ENCODE data around the gene GGTA1.
"Not testable (repeated sequence)": the region's sequence is repeated elsewhere in the genome, so short reads cannot be mapped to it uniquely, and the experiment has no call there.

The GGTA1 gene

GRCh38 chr9:121498487-121499176, 1.0 kb downstream of the GGTA1 start:
- no peak for DNase-seq

- peak; percentile 57 for DNase-seq
These were observed 1.5 kb downstream of the GGTA1 start for GRCh38 chr9:121498150-121498486.

- DNase-seq = no peak
These were observed 3.7 kb downstream of the GGTA1 start for GRCh38 chr9:121495976-121496375.

- DNase-seq = peak; percentile 6
These were observed 5.5 kb downstream of the GGTA1 start for GRCh38 chr9:121494192-121494591.

DNA sequence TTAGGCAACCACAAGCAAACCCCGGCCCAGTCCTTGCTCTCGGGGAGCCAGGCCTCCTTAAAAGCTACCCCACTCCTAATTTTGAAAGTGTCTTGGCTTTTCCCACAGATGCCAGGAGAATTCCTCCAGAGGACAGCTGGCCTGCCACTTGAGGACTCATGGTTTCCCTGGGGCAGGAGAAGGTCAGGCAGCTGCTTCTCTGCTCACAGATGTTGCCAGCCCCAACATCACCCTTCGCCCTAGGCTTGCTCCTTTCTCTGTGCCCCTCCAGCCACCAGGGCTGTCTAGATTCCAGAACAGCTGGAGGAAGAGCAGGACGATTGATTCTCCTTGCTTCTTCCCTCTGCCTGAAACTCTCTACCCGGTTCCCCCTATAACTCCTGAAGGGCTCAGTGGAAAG, 8.5 kb downstream of the GGTA1 start:
- DNase-seq = no peak

DNA sequence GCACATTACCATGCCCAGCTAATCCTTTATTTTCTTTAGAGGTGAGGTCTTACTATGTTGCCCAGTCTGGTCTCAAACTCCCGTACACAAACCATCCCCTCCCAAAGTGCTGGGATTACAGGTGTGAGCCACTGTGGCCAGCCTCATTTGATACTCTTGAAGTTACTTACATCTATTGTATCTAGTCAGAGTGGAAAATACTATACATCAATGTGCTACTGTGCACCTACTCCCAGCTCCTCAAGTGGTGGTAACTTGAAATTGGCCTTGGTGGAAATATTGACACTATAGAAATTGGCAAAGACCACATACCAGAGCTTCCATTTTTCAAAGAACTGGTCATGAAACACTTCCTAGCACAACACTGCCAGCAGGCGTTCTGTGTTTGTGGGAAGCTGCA, 10.3 kb downstream of the GGTA1 start:
- no peak for DNase-seq

- DNase-seq = no peak
These were observed 13.6 kb downstream of the GGTA1 start for GRCh38 chr9:121486043-121486442.

- peak; percentile 2 for DNase-seq
These were observed 14.0 kb downstream of the GGTA1 start for GRCh38 chr9:121485623-121486022.

GRCh38 chr9:121484651-121485446, 14.8 kb downstream of the GGTA1 start:
- DNase-seq = no peak

GRCh38 chr9:121483473-121484031, 16.1 kb downstream of the GGTA1 start:
- no peak for DNase-seq

DNA sequence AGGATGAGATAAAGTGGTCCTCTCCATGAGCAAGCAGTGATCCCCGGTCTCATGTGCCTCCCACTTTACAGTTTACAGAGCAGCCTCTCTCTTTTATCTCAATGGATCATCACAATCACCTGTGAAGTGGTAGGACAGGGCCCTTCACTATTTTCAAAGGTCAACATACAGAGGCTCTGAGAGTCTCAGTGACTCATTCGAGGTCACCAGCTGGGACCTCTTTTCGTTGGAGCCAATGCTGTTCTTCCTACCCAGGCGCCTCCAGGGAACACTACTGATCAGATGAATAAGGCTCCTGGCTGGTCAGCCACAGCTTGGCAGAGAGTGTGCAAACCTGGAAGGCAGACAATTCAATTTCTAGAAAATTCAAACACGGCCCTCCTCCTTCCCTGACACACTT, 16.6 kb downstream of the GGTA1 start:
- no peak for DNase-seq

DNA sequence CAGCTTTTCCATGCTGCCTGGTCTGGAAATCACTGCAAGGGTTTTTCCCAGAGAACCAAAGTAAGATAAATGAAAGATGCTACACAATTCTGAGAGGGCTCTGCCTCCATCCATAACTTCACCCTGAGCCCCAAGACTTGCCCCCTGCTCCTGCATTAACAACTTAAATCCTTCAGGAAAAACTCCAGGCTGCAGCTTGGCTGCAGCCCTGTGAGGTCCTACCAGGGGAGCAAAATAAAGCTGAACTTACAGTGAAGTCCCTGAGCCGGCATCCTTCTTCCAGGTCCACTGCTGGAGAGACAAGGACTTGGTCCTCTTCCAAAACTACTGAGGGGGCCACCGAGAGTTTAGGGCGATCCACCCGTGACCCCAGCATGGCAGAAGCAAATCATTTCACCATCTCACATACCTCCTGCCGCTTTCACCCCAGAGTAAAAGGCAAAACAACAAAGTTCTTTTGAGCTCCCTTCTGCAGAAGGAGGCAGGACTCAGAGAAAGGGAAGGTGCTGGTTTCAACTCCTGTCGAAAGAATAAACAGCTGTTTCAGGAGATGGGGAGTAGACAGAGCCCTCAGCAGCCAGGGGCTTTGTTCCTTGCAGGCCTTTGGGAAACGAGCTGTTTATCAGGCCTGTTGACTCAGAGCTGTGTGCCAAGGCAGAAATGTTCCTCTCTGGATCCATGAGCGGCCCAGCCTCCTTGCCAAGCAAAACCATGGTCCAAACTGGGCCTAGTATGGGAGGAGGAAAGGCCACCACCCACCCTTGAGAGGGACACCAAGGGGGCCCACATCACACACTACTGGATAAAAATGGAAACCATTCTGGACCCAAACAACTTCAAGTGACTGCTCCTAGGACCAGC, 20.6 kb downstream of the GGTA1 start:
- DNase-seq = no peak

GRCh38 chr9:121476156-121476555, 23.5 kb downstream of the GGTA1 start:
- DNase-seq = no peak

GRCh38 chr9:121474231-121474947, 25.3 kb downstream of the GGTA1 start:
- DNase-seq = no peak

DNA sequence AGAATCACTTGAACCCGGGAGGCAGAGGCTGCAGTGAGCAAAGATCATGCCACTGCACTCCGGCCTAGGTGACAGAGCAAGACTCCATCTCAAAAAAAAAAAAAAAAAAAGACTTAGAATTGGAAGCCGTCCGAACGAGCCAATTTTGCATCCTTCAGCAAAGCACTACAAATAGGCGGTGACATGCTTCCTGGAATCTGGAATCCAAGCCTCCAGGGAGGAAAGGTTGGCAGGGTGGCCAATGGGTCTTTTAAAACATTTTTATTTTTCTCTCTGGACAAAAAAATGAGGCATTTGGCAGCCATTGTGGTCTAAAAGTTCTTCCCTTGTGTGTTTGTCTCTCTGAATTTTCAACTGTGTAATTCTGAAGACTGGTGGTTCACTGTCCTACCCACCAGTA, 26.4 kb downstream of the GGTA1 start:
- DNase-seq = no peak

DNA sequence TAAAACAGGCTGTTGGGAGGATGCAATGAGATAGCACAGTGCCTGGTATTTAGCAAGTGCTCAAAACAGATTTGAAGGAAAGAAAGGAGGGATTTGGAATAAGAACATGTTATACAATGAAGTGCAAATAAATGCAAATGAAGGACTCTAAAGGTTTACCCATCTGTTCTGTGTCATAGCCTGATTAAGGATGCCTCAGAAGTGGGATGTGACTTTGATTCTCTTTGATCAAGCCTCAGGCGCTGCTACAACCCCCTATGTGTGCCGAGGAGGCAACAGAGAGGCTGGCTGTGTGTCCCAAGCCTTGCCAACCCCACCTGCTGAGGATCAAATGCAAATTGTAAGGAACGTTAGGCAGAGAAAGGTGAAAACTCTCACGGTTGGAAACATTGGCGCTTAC, 27.2 kb downstream of the GGTA1 start:
- no peak for DNase-seq

DNA sequence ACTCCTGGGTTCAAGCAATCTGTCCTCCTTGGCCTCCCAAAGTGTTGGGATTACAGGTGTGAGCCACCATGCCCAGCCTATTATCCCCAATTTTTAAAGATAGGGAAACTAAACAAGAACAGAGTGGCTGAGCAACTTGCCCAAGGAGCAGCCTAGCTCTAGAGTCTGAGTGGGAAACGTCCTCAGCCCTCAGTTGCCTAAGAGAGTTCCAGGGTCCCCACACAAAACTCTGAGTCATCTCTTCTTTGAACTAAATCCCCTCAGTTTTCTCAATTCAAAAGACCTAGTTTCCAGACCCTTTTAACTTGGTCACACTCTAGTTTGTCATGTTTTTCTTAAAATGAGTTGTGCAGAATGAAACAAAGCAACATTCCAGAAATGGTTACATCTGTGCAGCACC, 33.5 kb downstream of the GGTA1 start:
- DNase-seq = no peak

DNA sequence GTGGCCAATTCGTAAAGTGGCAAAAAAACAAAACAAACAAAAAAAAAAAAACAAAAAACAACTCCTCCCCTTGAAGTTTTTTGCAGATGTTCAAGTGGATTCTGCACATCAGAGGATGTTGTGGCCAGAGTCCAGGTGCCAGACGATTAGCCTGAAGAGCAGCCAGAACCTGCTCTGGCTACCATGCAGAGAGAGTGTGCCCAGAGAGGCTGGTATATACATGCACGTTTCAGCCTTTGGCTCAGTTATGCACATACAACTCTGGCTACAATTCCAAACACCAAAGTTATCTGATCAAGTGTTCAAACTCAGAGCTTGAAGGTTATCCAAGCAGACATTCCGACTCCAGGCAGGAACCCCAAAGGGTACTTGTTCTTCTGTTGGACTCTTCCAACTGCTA, 34.7 kb downstream of the GGTA1 start:
- DNase-seq = no peak

GRCh38 chr9:121463026-121463807, 36.4 kb downstream of the GGTA1 start:
- no peak for DNase-seq

DNA sequence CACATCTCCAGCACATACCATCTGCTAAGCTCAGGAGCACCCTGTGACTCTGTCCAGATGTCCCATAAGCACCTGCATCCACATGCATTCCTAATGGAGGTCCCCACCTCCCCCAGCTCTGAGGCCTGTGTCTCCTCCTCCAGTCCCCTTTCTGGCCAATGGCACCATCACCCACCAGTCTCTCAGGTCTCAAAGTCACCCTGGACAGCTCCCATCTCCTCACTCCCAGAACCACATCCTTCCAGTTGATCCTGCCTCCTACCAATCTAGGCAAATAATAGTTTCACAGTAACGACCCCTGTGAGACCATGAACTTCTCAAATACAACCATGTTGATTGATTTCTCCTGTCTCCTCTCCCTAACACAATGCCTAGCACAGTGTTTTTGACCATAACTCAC, 40.1 kb downstream of the GGTA1 start:
- no peak for DNase-seq

- DNase-seq = not testable (repeated sequence)
These were observed 41.2 kb downstream of the GGTA1 start for GRCh38 chr9:121458449-121458848.
